SK-N-SH (cell line): ENCODE measurements around the gene CYP2W1. TPM values are rescaled to one million over a fixed set of nuclear protein-coding genes. Genes with fewer than 3 reads are reported as not detected.

Experiments
- CTCF ChIA-PET: fragments of 300-600, 350-600 bp; formaldehyde crosslinking; extraction: SDS; loops from one replicate; lab custom pipeline; 2021; lab: Yijun Ruan, JAX
- POLR2A ChIA-PET: fragments of 350-600 bp; sonication (Branson Sonifier 250); formaldehyde crosslinking; extraction: SDS; loops from one replicate; lab custom pipeline; 2020; ENCODE audit warnings: antibody characterized with exemption, inconsistent platforms; lab: Yijun Ruan, JAX
- DNase-seq: peaks from one replicate; pipeline ENCODE4 v3.0.0; 2012
- H2AFZ ChIP-seq: fragments of 200-600 bp; sonication (generic); 2 replicates; pipeline ENCODE4 v1.8.1; 2016; ENCODE audit warnings: antibody characterized with exemption, mild to moderate bottlenecking, low read depth
- H3F3A ChIP-seq: fragments of 200-600 bp; sonication (generic); replicated peaks from 2 replicates; pipeline ENCODE3; 2016; ENCODE audit warnings: antibody characterized with exemption, mild to moderate bottlenecking; ENCODE audit not compliant: insufficient read depth
- H3K27ac ChIP-seq, 2 experiments: fragments of 200-500 bp in 1 of 2; fragments of 200-600 bp in 1 of 2; sonication (Bioruptor generic) in 1 of 2; sonication (generic), shearing (Covaris generic) in 1 of 2; 2 replicates each; pipeline versions ENCODE4 v1.5.1 to v1.6.1; 2014 to 2016; ENCODE audit warnings: low read depth in 2 of 2, inconsistent platforms in 1 of 2, low read length in 1 of 2, mild to moderate bottlenecking in 1 of 2, mixed read lengths in 1 of 2
- H3K27me3 ChIP-seq: fragments of 200-600 bp; sonication (generic), shearing (Covaris generic); 2 replicates; pipeline ENCODE4 v1.6.1; 2016; ENCODE audit warnings: mixed run types; ENCODE audit not compliant: insufficient read depth
- H3K36me3 ChIP-seq, 2 experiments: fragments of 200-500 bp in 1 of 2; fragments of 200-600 bp in 1 of 2; sonication (Bioruptor generic) in 1 of 2; sonication (generic) in 1 of 2; replicated peaks in 1 of 2; 2 replicates each; pipeline versions ENCODE3 to v1.5.1; 2014 to 2016; ENCODE audit warnings: low read length in 1 of 2, mild to moderate bottlenecking in 1 of 2; ENCODE audit not compliant: insufficient read depth in 2 of 2, control insufficient read depth in 1 of 2
- H3K4me1 ChIP-seq, 2 experiments: fragments of 200-500 bp in 1 of 2; fragments of 200-600 bp in 1 of 2; sonication (Bioruptor generic) in 1 of 2; sonication (generic), shearing (Covaris generic) in 1 of 2; 2 replicates each; pipeline versions ENCODE4 v1.5.1 to v1.6.1; 2014 to 2016; ENCODE audit warnings: low read depth in 1 of 2, low read length in 1 of 2, mixed run types in 1 of 2; ENCODE audit not compliant: insufficient read depth in 2 of 2, control insufficient read depth in 1 of 2
- H3K4me2 ChIP-seq: fragments of 200-600 bp; sonication (generic), shearing (Covaris generic); 2 replicates; pipeline ENCODE4 v1.6.1; 2017; ENCODE audit warnings: mixed run types
- H3K4me3 ChIP-seq, 2 experiments: fragments of 200-500 bp in 1 of 2; fragments of 200-600 bp in 1 of 2; sonication (Bioruptor generic) in 1 of 2; sonication (generic), shearing (Covaris generic) in 1 of 2; 2 replicates each; pipeline versions ENCODE4 v1.5.1 to v1.8.1; 2014 to 2016; ENCODE audit warnings: low read depth in 2 of 2, inconsistent platforms in 1 of 2, low read length in 1 of 2, mild to moderate bottlenecking in 1 of 2, mixed read lengths in 1 of 2, moderate library complexity in 1 of 2
- H3K79me2 ChIP-seq: fragments of 200-600 bp; sonication (generic); 2 replicates; pipeline ENCODE4 v1.8.1; 2017; ENCODE audit warnings: mild to moderate bottlenecking; ENCODE audit not compliant: insufficient read depth
- H3K9ac ChIP-seq: fragments of 200-600 bp; sonication (generic); 2 replicates; pipeline ENCODE4 v1.6.1; 2017; ENCODE audit warnings: mixed run types
- H3K9me2 ChIP-seq: fragments of 200-600 bp; sonication (generic); 2 replicates; pipeline ENCODE4 v1.6.1; 2017; ENCODE audit warnings: mixed run types
- H3K9me3 ChIP-seq: fragments of 200-600 bp; sonication (generic); 2 replicates; pipeline ENCODE4 v1.6.1; 2017; ENCODE audit warnings: mixed run types, mild to moderate bottlenecking, moderate library complexity
- H4K20me1 ChIP-seq: fragments of 200-600 bp; sonication (generic); 2 replicates; pipeline ENCODE4 v1.6.1; 2017; ENCODE audit warnings: mild to moderate bottlenecking, mixed run types; ENCODE audit not compliant: insufficient read depth
- ELF1 ChIP-seq: IDR thresholded peaks from 2 replicates; pipeline ENCODE4 v1.4.0; 2012
- EP300 ChIP-seq, 2 experiments: IDR thresholded peaks; 2 replicates each; pipeline versions ENCODE4 v1.4.0 to v1.6.1; 2012; ENCODE audit warnings: borderline replicate concordance in 1 of 2, low read depth in 1 of 2, low read length in 1 of 2
- FOXM1 ChIP-seq: IDR thresholded peaks from 2 replicates; pipeline ENCODE4 v1.4.0; 2012; ENCODE audit warnings: low read depth, mild to moderate bottlenecking
- GATA2 ChIP-seq: sonication (generic); formaldehyde crosslinking; IDR thresholded peaks from 2 replicates; pipeline ENCODE4 v1.5.0; 2020; ENCODE audit warnings: mild to moderate bottlenecking, missing genetic modification reagents
- MEF2A ChIP-seq: IDR thresholded peaks from 2 replicates; pipeline ENCODE4 v1.4.0; 2012; ENCODE audit warnings: low read depth, borderline replicate concordance
- MXI1 ChIP-seq: IDR thresholded peaks from 2 replicates; pipeline ENCODE4 v1.6.1; 2012; ENCODE audit warnings: mild to moderate bottlenecking, low read depth, low read length, improper control_type of control experiment
- NFIC ChIP-seq: IDR thresholded peaks from 2 replicates; pipeline ENCODE4 v1.4.0; 2012; ENCODE audit warnings: borderline replicate concordance
- NRF1 ChIP-seq: IDR thresholded peaks from 2 replicates; pipeline ENCODE4 v1.6.1; 2012; ENCODE audit warnings: low read depth, mild to moderate bottlenecking, low read length
- POLR2AphosphoS5 ChIP-seq: IDR thresholded peaks from 2 replicates; pipeline ENCODE4 v1.6.1; 2012; ENCODE audit warnings: low read depth, low read length
- RAD21 ChIP-seq: IDR thresholded peaks from 2 replicates; pipeline ENCODE4 v1.6.1; 2012; ENCODE audit warnings: mild to moderate bottlenecking, low read length
- SIN3A ChIP-seq: IDR thresholded peaks from 2 replicates; pipeline ENCODE4 v1.6.1; 2012; ENCODE audit warnings: low read depth, mild to moderate bottlenecking, low read length, moderate library complexity, borderline replicate concordance
- TAF1 ChIP-seq: IDR thresholded peaks from 2 replicates; pipeline ENCODE4 v1.6.1; 2012; ENCODE audit warnings: low read depth, mild to moderate bottlenecking, low read length, moderate library complexity, borderline replicate concordance
- TCF12 ChIP-seq: IDR thresholded peaks from 2 replicates; pipeline ENCODE4 v1.4.0; 2012
- TEAD4 ChIP-seq: IDR thresholded peaks from 2 replicates; pipeline ENCODE4 v1.4.0; 2012; ENCODE audit warnings: mild to moderate bottlenecking, borderline replicate concordance; ENCODE audit not compliant: insufficient read depth
- USF2 ChIP-seq: fragments of 150-350 bp; IDR thresholded peaks from 2 replicates; pipeline ENCODE4 v1.6.1; 2017; ENCODE audit warnings: antibody characterized with exemption, low read length, low read depth, borderline replicate concordance
- YY1 ChIP-seq: IDR thresholded peaks from 2 replicates; pipeline ENCODE4 v1.4.0; 2012; ENCODE audit warnings: low read depth, mild to moderate bottlenecking
- ZBTB33 ChIP-seq: IDR thresholded peaks from 2 replicates; pipeline ENCODE4 v1.4.0; 2012; ENCODE audit warnings: low read depth, borderline replicate concordance
- WGBS: methylation state at CpG from one replicate; pipeline ENCODE4 v1.1.6; 2017; ENCODE audit warnings: low lambda C conversion rate; 5-methylcytosine and 5-hydroxymethylcytosine counted together
- polyA plus RNA-seq, 3 experiments: library from polyadenylated mRNA; depleted of rRNA; stranded (reverse); fragments of >200 nt; gene quantifications; 2 replicates each; pipeline ENCODE4 v1.2.3, GENCODE V29; 2012
- TF ChIP-seq, protein P1 (sequence below): IDR thresholded peaks from 2 replicates; pipeline ENCODE4 v1.4.0; 2012; ENCODE audit warnings: low read depth, borderline replicate concordance
- TF ChIP-seq, protein P2 (sequence below): IDR thresholded peaks from 2 replicates; pipeline ENCODE4 v1.4.0; 2012; ENCODE audit warnings: low read depth
- TF ChIP-seq, protein P3 (sequence below): IDR thresholded peaks from 2 replicates; pipeline ENCODE4 v1.6.1; 2012; ENCODE audit warnings: mild to moderate bottlenecking, low read depth, low read length, moderate library complexity

Gene CYP2W1
- polyA plus RNA-seq, 1 of the 3 experiments (the other 2 are of a cell fraction): 0.10 TPM

DNA sequence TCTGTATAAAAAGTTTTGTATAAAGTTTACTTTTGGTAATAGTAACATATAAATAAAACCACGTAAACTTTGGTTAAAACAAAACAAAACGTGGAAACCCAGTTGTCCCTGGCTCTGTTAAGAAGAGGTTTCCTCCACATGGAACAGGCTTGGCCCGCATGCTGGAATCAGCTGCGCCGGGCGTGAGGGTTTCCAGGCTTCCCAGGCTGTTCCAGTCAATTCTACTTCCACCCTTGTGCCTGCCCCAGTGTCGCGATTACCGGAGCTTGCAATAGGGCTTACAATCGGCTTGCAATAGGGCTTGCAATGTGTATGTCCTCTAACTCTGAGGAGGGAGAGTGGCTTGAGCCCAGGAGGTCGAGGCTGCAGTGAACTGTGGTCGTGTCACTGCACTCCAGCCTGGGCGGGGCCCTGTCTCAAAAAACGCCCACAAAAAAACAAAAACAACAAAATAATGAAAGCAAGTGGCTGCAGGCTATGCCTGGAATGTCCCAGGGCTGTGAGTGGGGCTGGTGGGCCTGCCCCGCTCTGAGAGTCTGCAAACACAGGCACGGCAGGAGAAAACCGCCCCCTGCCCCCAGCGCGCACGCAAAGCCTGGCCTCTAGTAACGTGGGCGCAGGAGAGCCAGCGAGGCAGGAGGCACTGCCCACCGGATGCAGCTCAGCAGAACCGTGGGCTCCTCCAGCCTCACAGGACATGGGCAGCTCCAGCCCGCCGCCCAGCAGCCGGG is 16.3 kb downstream of the CYP2W1 start:
- no peaks in the 10 kb centered on the region for H3K79me2 ChIP-seq
- no peaks in the 10 kb centered on the region for H4K20me1 ChIP-seq
- H3K4me2 ChIP-seq: no peak overlapping the region
- CTCF ChIA-PET: interaction anchor here (1.0 to 11.2 kb wide), 3 partner anchors 54 to 103 kb away, joined by 3 to 756 read pairs (median 3); partner anchors contain the start of genes GPER1 and GPR146
- TF ChIP-seq NRF1: no peak
- TF ChIP-seq SIN3A: no peak
- no peak for TF ChIP-seq GATA2 (CRISPR knock-in tag)
- TF ChIP-seq TAF1: no peak
- TF ChIP-seq MEF2A: no peak
- TF ChIP-seq, protein P1, sequence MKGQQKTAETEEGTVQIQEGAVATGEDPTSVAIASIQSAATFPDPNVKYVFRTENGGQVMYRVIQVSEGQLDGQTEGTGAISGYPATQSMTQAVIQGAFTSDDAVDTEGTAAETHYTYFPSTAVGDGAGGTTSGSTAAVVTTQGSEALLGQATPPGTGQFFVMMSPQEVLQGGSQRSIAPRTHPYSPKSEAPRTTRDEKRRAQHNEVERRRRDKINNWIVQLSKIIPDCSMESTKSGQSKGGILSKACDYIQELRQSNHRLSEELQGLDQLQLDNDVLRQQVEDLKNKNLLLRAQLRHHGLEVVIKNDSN: no peak
- TF ChIP-seq, protein P2, sequence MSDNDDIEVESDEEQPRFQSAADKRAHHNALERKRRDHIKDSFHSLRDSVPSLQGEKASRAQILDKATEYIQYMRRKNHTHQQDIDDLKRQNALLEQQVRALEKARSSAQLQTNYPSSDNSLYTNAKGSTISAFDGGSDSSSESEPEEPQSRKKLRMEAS: no peak
- TF ChIP-seq RAD21: no peak
- TF ChIP-seq, protein P3, sequence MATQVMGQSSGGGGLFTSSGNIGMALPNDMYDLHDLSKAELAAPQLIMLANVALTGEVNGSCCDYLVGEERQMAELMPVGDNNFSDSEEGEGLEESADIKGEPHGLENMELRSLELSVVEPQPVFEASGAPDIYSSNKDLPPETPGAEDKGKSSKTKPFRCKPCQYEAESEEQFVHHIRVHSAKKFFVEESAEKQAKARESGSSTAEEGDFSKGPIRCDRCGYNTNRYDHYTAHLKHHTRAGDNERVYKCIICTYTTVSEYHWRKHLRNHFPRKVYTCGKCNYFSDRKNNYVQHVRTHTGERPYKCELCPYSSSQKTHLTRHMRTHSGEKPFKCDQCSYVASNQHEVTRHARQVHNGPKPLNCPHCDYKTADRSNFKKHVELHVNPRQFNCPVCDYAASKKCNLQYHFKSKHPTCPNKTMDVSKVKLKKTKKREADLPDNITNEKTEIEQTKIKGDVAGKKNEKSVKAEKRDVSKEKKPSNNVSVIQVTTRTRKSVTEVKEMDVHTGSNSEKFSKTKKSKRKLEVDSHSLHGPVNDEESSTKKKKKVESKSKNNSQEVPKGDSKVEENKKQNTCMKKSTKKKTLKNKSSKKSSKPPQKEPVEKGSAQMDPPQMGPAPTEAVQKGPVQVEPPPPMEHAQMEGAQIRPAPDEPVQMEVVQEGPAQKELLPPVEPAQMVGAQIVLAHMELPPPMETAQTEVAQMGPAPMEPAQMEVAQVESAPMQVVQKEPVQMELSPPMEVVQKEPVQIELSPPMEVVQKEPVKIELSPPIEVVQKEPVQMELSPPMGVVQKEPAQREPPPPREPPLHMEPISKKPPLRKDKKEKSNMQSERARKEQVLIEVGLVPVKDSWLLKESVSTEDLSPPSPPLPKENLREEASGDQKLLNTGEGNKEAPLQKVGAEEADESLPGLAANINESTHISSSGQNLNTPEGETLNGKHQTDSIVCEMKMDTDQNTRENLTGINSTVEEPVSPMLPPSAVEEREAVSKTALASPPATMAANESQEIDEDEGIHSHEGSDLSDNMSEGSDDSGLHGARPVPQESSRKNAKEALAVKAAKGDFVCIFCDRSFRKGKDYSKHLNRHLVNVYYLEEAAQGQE: no peak
- no peak for TF ChIP-seq ZBTB33
- no peak for TF ChIP-seq ELF1
- no peak for TF ChIP-seq NFIC
- TF ChIP-seq USF2: no peak
- no peak for TF ChIP-seq TCF12
- no peak for TF ChIP-seq POLR2AphosphoS5
- TF ChIP-seq YY1: no peak
- TF ChIP-seq FOXM1: no peak
- TF ChIP-seq MXI1: no peak
- no peak for TF ChIP-seq EP300 (IDR thresholded peaks at IDR 0.05; ENCODE audit: borderline replicate concordance in 1 of 2, low read depth in 1 of 2, low read length in 1 of 2)
- TF ChIP-seq TEAD4: no peak
- TF ChIP-seq, all 33 proteins: peak for 0
- Histone ChIP-seq H3K4me1 (no peaks in the 10 kb centered on the region), H3K36me3 (peaks cover 4 to 49% of the 10 kb centered on the region in 2 experiments), H3K4me3 (no peak overlapping the region), H3K9ac (no peak overlapping the region), H3K27ac (no peak overlapping the region), H3K27me3 (no peaks in the 10 kb centered on the region), H3F3A (peaks cover 3% of the 10 kb centered on the region), H2AFZ (no peak overlapping the region), H3K9me3 (no peaks in the 10 kb centered on the region), H3K9me2 (no peaks in the 10 kb centered on the region)
- POLR2A ChIA-PET: no interaction called here
- 89% methylated on average over 22 of the region's 28 CpGs for WGBS
- no peak for DNase-seq
